ENCODE data around the gene IL3.

- no peak for TF ChIP-seq CTCF (IDR thresholded peaks at IDR 0.05)
- TF ChIP-seq EZH2phosphoT487 (IDR thresholded peaks at IDR 0.05) = no peak
- no peak for TF ChIP-seq EZH2 (IDR thresholded peaks at IDR 0.05)
Measured at GRCh38 chr5:132064140-132064539, 3.7 kb downstream of the IL3 start.
